SKM-1 (cell line): ENCODE data around the gene PIK3R3.

Experiments used
- DNase-seq: peaks from one replicate; lab custom pipeline; 2025; ENCODE audit not compliant: unreplicated experiment; lab: John Stamatoyannopoulos, UW

PIK3R3 gene

DNA sequence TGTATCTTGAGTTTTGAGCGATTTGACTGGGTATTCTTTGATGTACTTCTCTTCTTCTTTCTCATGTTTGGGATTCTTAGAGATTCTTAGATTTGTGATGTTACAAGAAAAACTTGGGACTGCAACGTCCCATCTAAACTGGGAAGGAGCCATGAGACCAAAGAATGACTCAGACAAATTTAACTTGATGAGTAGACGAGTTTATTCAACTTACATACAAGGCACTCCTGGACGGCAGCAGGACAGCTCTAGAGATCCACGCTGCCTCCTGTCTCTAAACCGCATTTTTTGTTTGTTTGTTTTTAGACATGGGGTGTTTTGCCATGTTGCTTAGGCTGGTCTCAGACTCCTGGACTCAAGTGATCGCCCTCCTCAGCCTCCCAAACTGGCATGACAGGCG, 137.1 kb downstream of the PIK3R3 start:
- no peak for DNase-seq

DNA sequence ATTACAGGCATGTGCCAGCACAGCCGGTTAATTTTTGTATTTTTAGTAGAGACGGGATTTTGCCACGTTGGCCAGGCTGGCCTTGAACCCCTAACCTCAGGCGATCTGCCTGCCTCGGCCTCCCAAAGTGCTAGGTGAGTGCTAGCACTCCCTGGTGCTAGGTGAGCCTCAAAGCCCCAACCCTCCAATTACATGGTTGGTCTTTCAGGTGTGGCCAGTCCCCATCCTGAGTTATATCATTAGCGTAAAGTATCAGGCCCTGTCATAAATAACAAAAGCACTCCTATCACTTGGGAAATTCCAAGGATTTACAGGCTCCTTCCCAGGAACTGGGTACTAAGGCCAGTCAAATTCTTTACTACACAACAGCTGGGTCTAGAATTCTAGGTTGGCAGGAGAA, 138.0 kb downstream of the PIK3R3 start:
- no peak for DNase-seq
